Ishikawa (cell line): ENCODE data around the gene B4GALT2.

ENCODE experiments used
- CEBPB ChIP-seq: IDR thresholded peaks from 2 replicates; pipeline ENCODE4 v1.6.1; 2012
- CREB1 ChIP-seq: IDR thresholded peaks from 2 replicates; pipeline ENCODE4 v1.6.1; 2012; ENCODE audit warnings: low read depth
- EGR1 ChIP-seq: IDR thresholded peaks from 2 replicates; pipeline ENCODE4 v1.6.1; 2012
- EP300 ChIP-seq: IDR thresholded peaks from 2 replicates; pipeline ENCODE4 v1.6.1; 2012; ENCODE audit warnings: borderline replicate concordance
- FOXM1 ChIP-seq: IDR thresholded peaks from 2 replicates; pipeline ENCODE4 v1.6.1; 2012; ENCODE audit warnings: low read depth, borderline replicate concordance
- MAX ChIP-seq: IDR thresholded peaks from 2 replicates; pipeline ENCODE4 v1.6.1; 2012
- NFIC ChIP-seq: IDR thresholded peaks from 2 replicates; pipeline ENCODE4 v1.6.1; 2012
- RAD21 ChIP-seq: IDR thresholded peaks from 2 replicates; pipeline ENCODE4 v1.6.1; 2012; ENCODE audit warnings: low read depth
- REST ChIP-seq: IDR thresholded peaks from 2 replicates; pipeline ENCODE4 v1.6.1; 2012; ENCODE audit warnings: low read depth, mild to moderate bottlenecking
- TAF1 ChIP-seq: IDR thresholded peaks from 2 replicates; pipeline ENCODE4 v1.6.1; 2012; ENCODE audit warnings: low read depth, mild to moderate bottlenecking
- TCF12 ChIP-seq: IDR thresholded peaks from 2 replicates; pipeline ENCODE4 v1.6.1; 2012; ENCODE audit warnings: low read depth
- TEAD4 ChIP-seq: IDR thresholded peaks from 2 replicates; pipeline ENCODE4 v1.6.1; 2012
- USF1 ChIP-seq: IDR thresholded peaks from 2 replicates; pipeline ENCODE4 v1.6.1; 2012
- YY1 ChIP-seq: IDR thresholded peaks from 2 replicates; pipeline ENCODE4 v1.6.1; 2012; ENCODE audit warnings: low read depth
- ZBTB7A ChIP-seq: IDR thresholded peaks from 2 replicates; pipeline ENCODE4 v1.6.1; 2012; ENCODE audit warnings: low read depth

Gene B4GALT2

GRCh38 chr1:43987159-43987902 lies 8.3 kb downstream of the B4GALT2 start:
- TF ChIP-seq RAD21, result no peak
- TF ChIP-seq EP300, result no peak
- TF ChIP-seq YY1, result no peak
- TF ChIP-seq CREB1, result no peak
- no peak for TF ChIP-seq CEBPB
- TF ChIP-seq TCF12, result no peak
- TF ChIP-seq TAF1, result no peak
- TF ChIP-seq TEAD4, result no peak
- TF ChIP-seq NFIC, result no peak
- TF ChIP-seq MAX, result no peak
- no peak for TF ChIP-seq EGR1
- no peak for TF ChIP-seq FOXM1

- TF ChIP-seq EP300 (no peak), REST (no peak)
Observed at GRCh38 chr1:43990271-43991199, 11.5 kb downstream of the B4GALT2 start.

- TF ChIP-seq TEAD4, result no peak
- no peak for TF ChIP-seq CREB1
- no peak for TF ChIP-seq EP300
- TF ChIP-seq USF1, result no peak
- TF ChIP-seq ZBTB7A, result no peak
- TF ChIP-seq CEBPB, result no peak
- TF ChIP-seq FOXM1, result no peak
- no peak for TF ChIP-seq REST
Observed at GRCh38 chr1:43991200-43991475, 12.1 kb downstream of the B4GALT2 start.

- TF ChIP-seq RAD21 (no peak; the same call in 1 of the 2 replicates), YY1 (no peak), ZBTB7A (0 out of 2 replicates have a peak, but pooled peaks have one; percentile 41), NFIC (peak; percentile 33; the same call in 1 of the 2 replicates), FOXM1 (no peak), EGR1 (no peak), MAX (peak; percentile 73; the same call in 1 of the 2 replicates), CEBPB (no peak), REST (no peak)
Observed at GRCh38 chr1:43991476-43992231, 12.6 kb downstream of the B4GALT2 start, which contains the start of gene CCDC24. CCDC24 (plus strand) TSS chr1:43991599; CDS start chr1:43991879, 280 bp downstream.
